ENCODE results near the gene ZFP42.

ZFP42 gene

DNA sequence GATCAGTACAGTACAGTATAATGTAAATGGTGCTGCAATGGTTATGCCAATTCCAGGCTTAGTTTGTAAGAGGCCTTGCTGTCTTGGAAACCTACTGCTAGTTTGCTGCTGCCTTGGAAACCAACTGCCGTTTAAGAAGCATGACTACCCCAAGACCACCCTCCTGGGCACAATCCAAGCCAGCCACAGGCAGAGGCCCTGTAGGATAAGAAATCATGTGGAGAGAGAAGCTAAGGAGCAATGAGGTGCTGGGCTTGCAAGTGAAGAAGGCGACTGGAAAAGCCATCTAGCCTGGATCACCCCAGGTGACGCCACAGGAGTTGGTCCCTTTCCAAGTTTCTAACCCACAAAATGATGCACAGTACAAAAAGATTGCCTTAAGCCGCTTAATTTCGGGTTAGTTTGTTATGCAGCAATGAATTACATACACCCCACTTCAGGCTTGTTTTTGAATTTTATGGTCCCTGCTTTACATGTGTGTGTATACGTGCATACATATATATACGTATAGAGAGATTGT, 16.9 kb downstream of the ZFP42 start:
- DNase-seq (no peak), ATAC-seq (ENCODE audit: insufficient read depth, low read depth) (no peak)
- H3K36me3 ChIP-seq (ENCODE audit: insufficient read depth, low read length): no peaks in the 10 kb centered on the region
- TF ChIP-seq EZH2 (IDR thresholded peaks at IDR 0.05; ENCODE audit: borderline replicate concordance, low read depth, low read length, severe bottlenecking) (no peak), CTCF (IDR thresholded peaks at IDR 0.05; ENCODE audit: borderline replicate concordance, extremely low read depth, low read length, poor library complexity, severe bottlenecking) (no peak)
- no peaks in the 10 kb centered on the region for H3K79me2 ChIP-seq (ENCODE audit: insufficient read depth, low read length)
- H2AFZ ChIP-seq (ENCODE audit: low read depth, low read length): no peak overlapping the region
- H3K4me1 ChIP-seq (ENCODE audit: insufficient read depth, low read length): no peaks in the 10 kb centered on the region
- H3K27ac ChIP-seq (ENCODE audit: low read length): no peak overlapping the region
- H3K27me3 ChIP-seq (ENCODE audit: insufficient read depth, low read length, poor library complexity): no peaks in the 10 kb centered on the region
- no peak overlapping the region for H3K9ac ChIP-seq (ENCODE audit: low read depth, low read length)
- no peak overlapping the region for H3K4me3 ChIP-seq (ENCODE audit: low read depth in 1 of 2, low read length in 2 of 2)
- no peak overlapping the region for H3K4me2 ChIP-seq (ENCODE audit: insufficient read depth, low read length)
- no peaks in the 10 kb centered on the region for H4K20me1 ChIP-seq (ENCODE audit: insufficient read depth, low read length)
- H3K9me3 ChIP-seq (ENCODE audit: insufficient read depth, low read length, severe bottlenecking): peaks cover 3% of the 10 kb centered on the region

DNA sequence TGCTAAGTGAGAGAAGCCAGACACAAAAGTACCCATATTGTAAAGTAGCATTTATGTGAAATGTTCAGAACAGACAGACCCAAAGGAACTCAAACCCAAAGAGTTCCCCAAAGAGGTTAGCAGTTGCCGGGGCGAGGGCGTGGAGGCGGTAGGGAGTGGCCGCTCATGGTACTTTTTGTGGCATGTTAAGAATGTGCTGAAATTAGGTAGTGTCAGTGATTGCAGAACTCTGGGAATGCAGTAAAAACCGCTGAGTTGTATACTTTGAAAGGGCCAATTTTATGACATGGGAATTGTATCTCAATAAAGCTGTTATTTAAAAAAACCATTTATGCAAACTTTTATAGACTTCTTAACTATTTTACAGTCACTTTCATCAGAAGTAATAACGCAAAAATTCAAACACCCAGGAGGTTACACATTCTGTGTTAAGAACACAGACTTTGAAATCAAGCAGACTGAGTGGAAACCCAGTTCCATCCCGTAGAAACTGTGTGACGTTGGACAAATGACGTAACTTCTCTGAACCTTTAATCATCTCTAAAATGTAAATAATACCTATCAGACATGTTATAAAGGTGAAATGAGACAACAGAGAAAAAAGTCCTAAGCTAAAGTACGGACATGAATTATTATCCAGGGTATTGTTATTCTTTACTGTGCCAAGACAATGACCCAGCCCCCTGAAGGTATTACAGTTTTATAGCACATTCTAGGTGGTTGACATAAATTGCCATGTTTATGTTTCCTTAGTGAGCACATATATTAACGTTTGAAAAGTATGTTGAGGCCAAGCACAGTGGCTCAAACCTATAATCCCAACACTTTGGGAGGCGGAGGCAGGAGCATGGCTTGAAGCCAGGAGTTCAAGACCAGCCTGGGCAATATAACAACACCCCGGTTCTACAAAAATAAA, 19.7 kb downstream of the ZFP42 start:
- H3K4me2 ChIP-seq (ENCODE audit: insufficient read depth, low read length): no peak overlapping the region
- H3K9me3 ChIP-seq (ENCODE audit: insufficient read depth, low read length, severe bottlenecking): peaks cover 3% of the 10 kb centered on the region
- TF ChIP-seq CTCF (IDR thresholded peaks at IDR 0.05; ENCODE audit: borderline replicate concordance, extremely low read depth, low read length, poor library complexity, severe bottlenecking): no peak
- no peaks in the 10 kb centered on the region for H4K20me1 ChIP-seq (ENCODE audit: insufficient read depth, low read length)
- H3K4me3 ChIP-seq (ENCODE audit: low read depth in 1 of 2, low read length in 2 of 2): no peak overlapping the region
- no peak overlapping the region for H3K27ac ChIP-seq (ENCODE audit: low read length)
- H3K36me3 ChIP-seq (ENCODE audit: insufficient read depth, low read length): no peaks in the 10 kb centered on the region
- no peaks in the 10 kb centered on the region for H3K27me3 ChIP-seq (ENCODE audit: insufficient read depth, low read length, poor library complexity)
- H3K79me2 ChIP-seq (ENCODE audit: insufficient read depth, low read length): no peaks in the 10 kb centered on the region
- DNase-seq (no peak), ATAC-seq (ENCODE audit: insufficient read depth, low read depth) (no peak)
- no peak overlapping the region for H3K9ac ChIP-seq (ENCODE audit: low read depth, low read length)
- no peaks in the 10 kb centered on the region for H3K4me1 ChIP-seq (ENCODE audit: insufficient read depth, low read length)
- no peak overlapping the region for H2AFZ ChIP-seq (ENCODE audit: low read depth, low read length)

- Histone ChIP-seq H3K27me3 (ENCODE audit: insufficient read depth, low read length, poor library complexity) (no peaks in the 10 kb centered on the region), H3K79me2 (ENCODE audit: insufficient read depth, low read length) (no peaks in the 10 kb centered on the region), H3K4me2 (ENCODE audit: insufficient read depth, low read length) (no peak overlapping the region), H3K9me3 (ENCODE audit: insufficient read depth, low read length, severe bottlenecking) (no peaks in the 10 kb centered on the region), H3K27ac (ENCODE audit: low read length) (no peak overlapping the region), H3K9ac (ENCODE audit: low read depth, low read length) (no peak overlapping the region), H3K36me3 (ENCODE audit: insufficient read depth, low read length) (no peaks in the 10 kb centered on the region), H3K4me1 (ENCODE audit: insufficient read depth, low read length) (no peaks in the 10 kb centered on the region), H4K20me1 (ENCODE audit: insufficient read depth, low read length) (no peaks in the 10 kb centered on the region), H3K4me3 (ENCODE audit: low read depth in 1 of 2, low read length in 2 of 2) (no peak overlapping the region), H2AFZ (ENCODE audit: low read depth, low read length) (no peak overlapping the region)
- DNase-seq (no peak), ATAC-seq (ENCODE audit: insufficient read depth, low read depth) (no peak)
- TF ChIP-seq EZH2 (IDR thresholded peaks at IDR 0.05; ENCODE audit: borderline replicate concordance, low read depth, low read length, severe bottlenecking) (no peak), CTCF (IDR thresholded peaks at IDR 0.05; ENCODE audit: borderline replicate concordance, extremely low read depth, low read length, poor library complexity, severe bottlenecking) (no peak)
Observed at GRCh38 chr4:188016754-188017153, 21.2 kb downstream of the ZFP42 start.
